HG03565 (cell line): ENCODE data around the gene SORT1.
"Not testable (repeated sequence)": the region's sequence is repeated elsewhere in the genome, so short reads cannot be mapped to it uniquely, and the experiment has no call there.

Source experiments
- ATAC-seq: cut with Tn5 transposase; IDR thresholded peaks from one replicate; pipeline ENCODE4 v1.9.1; 2021; ENCODE audit warnings: mild to moderate bottlenecking, moderate library complexity; ENCODE audit not compliant: unreplicated experiment

Gene SORT1

DNA sequence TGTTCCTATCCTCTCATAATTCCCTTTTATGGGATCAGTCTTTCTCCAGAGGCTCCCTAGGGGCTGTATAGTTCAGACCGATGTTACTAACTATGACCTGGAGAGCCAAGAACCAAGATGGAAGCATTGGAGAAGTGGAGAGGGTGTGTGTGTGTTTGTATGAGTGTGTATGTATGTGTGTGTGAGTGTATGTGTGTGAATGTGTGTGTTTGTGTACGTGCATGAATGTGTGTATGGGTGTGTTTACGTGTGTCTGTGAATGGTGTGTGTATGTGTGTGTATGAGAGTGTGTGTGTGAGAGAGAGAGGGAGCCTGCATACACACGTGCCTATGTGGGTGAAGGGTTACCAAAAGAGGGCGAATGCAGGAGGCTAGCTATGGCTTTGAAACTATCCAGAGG lies 95.8 kb downstream of the SORT1 start:
- ATAC-seq, result no peak

DNA sequence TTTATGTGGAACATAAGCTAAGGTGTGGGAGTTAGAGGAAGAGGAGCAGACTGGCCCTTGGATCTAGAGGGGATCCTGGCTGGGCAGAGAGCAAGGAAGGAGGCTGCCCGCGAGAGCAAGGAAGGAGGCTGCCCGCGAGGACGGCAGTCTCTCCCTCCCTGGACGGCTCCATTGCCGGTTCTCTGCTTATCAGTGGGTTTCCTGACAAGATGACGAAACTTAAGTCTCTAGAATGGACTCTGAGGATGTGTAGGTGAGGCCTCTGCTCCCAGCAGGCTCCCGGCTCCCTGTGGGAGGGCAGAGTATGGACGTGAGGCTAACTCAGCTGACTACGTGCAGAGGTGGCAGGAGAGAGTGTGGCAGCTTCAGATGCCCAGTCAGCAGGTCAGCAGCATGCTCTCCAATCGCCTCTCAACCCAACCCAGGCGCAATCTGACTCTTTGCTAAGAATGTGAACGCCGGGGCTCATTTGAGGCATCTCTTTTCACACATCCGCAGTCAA lies 97.0 kb downstream of the SORT1 start:
- ATAC-seq, result no peak

DNA sequence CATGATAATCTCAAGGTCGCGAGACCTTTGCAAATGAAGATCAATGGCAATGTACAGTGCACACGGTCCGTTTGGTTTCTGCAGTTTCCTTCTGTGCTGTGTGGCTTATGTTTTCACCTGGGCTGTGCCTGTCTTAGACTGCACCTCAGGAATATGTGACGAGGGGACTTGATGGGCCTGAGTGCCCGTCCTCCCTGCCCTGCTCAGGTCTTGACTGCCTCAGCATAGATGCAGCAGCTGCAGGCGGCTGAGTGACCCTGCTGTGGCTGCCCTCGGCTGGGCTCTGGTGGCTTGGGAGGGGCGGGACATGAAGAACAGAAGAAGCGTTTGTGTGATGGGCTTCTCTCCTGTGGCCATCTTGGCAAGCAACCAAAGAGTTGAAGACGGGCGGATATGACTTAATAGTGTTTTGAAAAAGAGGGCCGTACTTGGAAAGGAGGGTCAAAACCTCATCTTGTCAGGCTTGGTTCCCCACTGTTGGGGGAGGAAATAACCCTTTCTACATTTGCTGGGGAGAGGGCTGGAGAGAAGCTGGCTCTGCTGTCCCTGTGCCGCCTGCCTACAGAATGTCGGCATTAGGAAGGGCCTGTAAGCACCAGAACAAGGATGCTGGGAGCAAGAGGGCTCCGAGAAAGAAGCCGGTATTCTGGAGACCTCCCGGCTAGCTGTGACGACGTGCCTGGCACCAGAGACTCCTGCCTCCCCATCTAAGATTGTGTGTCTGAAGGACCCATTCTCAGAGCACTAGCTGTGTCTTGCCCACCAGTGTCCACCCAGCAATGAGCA lies 98.0 kb downstream of the SORT1 start:
- no peak for ATAC-seq

DNA sequence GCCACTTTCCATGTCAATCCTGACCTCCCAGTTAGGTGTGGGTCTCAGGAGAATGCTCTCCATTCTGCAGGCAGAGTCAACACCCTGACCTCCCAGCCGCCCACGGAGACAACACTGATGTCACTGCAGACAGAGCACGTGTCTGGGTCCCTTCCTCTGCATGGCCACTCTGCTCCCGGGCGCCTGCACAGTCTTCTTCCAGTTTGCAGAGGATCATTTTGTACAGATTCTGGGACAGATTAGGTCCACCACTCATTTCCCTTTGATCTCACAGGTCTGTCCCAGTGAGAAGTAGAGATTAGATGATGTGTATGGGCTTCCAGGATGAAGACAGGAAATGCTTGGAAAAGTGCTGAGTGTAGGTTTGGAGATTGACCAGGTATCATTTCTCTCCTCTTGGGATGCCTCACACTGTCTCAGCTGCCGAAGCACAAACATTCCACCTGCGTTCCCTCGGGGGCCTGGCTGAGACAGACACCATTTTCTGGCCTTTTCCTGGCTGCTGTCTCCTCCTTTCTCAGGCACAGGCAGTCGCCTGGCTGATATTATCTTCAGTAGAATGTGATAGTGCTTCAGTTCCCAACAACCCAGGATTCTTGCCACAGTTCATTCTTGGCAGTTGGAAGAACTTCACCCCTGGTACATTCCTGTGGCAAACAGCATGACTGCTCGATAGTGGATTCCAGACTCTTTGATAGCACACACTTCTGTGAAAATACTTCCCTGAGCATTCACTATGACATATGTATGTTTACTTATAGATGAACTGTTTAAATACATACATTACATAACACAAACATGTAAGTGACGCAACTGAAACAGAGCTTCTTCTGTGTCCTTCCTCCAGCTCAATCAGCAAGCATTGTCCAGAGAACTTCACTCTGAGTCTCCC lies 98.8 kb downstream of the SORT1 start:
- ATAC-seq, result no peak

DNA sequence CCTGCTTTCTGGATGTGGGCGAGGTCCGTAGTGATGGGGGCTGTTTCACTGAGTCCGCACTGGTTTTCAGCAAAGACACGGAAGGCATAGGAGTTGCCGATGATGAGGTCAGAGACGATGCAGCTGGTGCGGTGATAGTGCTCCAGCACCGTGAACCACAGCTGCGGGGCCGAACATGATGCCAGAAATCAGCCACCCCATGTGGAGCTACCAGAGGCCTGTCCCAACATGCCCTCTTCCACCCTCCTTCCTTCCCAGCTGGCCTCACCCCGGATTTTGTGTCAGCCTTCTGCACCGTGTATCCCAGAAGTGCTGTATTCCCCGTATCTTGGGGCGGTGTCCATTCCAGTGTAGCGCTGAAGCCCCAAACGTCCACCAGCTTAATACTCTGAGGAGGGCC lies 100.9 kb downstream of the SORT1 start:
- ATAC-seq, result no peak

DNA sequence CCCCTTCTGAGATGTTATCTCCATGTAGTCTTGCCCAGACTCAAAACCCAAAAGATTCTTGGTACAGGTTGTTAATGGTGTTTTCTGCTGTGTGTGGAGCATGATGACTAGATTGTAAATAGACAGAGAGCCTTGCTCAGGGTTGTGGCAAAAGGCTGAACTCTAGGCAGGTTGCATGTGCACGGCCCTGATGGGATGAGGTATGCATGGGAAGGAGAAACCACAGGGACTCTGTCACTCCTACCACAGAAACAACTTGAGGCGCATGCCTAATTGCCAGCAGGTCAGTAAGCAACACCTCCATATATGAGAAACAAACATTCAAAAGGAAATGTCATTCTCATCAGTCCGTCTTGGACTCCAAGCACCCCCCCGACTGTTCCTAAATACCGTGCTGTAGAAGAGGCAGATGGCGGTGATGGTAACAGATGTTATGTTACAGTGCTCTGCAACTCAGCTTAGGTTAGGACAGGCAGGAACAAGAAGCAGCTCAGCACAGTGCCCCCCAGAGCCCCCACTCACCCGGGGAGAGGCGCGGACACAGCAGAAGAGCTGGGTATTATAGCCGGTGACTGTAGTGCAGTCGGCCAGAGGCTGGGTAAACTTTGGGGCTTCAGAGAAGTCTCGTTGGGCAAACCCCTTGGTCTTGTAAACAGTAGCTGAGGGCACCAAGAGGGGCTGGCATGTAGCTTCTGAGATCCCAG lies 101.9 kb downstream of the SORT1 start:
- ATAC-seq, result no peak

DNA sequence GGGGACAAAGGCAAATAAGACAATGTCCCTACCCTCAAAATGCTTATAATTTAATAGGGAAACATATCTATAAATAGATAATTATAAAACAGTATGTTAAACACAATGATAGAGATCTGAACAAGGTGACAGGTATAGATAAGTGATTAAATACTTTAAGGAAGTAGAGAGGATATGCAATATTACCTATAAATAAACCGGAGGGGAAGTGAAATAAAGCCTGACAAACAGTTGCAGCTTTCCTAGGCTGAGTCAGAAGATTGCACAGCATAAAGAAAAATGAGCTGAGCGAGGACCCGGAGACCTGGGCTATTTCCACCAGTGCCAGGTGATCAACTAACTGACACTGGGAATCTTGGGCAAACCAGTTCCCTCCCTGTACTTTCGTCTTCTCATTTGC lies 103.2 kb downstream of the SORT1 start:
- no peak for ATAC-seq

DNA sequence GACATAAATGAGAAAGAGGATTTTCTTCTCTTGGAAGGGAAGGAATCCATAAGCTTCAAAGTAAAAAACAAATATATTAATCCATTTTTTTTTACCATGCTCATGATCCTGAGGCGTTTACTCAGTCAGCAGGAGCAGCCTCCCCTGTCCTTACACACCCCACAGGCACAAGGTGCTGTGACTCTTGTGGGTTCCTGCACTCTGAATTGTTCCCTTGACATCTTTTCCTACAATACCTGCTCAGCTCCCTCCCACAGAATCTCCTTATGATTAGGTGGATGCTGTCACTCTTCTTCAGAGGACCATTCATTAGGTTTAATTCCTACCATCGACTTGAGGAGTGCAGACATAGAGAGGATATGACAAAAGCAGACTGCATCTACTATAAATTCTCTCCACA lies 104.7 kb downstream of the SORT1 start:
- no peak for ATAC-seq

DNA sequence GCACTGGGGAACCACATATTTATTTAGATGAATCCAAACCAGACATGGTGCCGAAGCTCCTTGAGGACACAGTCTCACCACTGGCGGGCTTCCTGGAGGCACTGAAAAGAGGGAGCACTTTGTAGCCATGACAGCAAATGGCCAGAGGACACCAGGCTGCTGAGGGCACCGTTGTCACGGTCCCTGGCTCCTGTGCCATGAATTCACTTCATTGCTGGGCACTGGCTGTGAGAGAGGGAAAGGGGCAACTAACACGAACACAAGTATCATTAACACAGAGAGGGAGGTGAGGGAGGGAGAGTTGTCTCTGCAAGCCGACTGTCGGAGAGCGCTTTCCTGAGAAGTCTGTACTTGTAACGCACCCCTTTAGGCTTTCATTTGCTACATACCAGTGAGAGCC lies 105.4 kb downstream of the SORT1 start:
- no peak for ATAC-seq

DNA sequence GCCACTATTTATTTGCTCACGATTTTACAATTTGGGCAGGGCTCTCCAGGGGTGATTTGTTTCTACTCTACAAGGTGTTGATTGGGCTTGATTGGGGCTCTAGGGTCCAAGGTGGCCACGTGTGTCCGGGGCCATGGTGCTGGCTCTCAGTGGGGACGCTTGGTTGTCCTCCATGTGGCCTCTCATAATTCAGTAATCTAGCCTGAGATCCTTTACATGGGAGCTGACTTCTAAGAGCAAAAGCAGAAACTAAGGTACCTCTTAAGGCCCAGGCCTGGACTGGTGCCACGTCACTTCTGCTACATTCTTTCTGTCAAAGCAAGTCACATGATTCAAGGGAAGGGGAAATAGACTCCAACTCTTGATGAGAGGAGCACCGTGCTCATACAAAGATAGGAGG lies 106.7 kb downstream of the SORT1 start:
- no peak for ATAC-seq

DNA sequence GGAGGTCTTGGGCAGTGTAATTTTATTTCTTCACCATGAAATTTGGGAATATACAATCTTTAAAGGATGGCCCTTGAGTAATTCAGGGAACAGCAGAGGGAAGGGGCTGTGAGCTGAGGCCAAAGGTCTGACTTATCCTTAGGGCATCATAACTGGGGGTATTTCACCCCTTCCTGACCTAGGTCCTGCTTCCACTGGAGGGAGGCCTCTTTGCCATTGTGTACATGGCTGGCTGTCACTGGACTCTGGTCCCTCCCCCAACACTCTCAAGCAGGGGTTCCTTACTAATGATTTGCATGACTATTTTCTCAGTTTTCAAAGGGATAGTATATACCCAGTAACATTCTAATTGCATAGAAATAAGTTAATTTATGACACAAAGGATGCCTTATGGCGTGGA lies 107.6 kb downstream of the SORT1 start:
- ATAC-seq, result no peak

DNA sequence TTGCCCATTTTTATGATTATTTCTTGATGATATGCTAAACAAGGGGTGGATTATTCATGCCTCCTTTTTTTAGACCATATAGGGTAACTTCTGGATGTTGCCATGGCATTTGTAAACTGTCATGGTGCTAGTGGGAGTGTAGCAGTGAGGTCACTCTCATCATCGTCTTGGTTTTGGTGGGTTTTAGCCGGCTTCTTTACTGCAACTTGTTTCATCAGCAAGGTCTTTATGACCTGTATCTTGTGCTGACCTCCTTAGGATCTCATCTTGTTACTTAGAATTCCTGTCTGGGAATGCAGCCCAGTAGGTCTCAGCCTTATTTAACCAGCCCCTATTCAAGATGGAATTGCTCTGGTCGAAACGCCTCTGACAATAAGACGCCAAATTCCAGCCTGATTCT lies 111.0 kb downstream of the SORT1 start:
- not testable (repeated sequence) for ATAC-seq

DNA sequence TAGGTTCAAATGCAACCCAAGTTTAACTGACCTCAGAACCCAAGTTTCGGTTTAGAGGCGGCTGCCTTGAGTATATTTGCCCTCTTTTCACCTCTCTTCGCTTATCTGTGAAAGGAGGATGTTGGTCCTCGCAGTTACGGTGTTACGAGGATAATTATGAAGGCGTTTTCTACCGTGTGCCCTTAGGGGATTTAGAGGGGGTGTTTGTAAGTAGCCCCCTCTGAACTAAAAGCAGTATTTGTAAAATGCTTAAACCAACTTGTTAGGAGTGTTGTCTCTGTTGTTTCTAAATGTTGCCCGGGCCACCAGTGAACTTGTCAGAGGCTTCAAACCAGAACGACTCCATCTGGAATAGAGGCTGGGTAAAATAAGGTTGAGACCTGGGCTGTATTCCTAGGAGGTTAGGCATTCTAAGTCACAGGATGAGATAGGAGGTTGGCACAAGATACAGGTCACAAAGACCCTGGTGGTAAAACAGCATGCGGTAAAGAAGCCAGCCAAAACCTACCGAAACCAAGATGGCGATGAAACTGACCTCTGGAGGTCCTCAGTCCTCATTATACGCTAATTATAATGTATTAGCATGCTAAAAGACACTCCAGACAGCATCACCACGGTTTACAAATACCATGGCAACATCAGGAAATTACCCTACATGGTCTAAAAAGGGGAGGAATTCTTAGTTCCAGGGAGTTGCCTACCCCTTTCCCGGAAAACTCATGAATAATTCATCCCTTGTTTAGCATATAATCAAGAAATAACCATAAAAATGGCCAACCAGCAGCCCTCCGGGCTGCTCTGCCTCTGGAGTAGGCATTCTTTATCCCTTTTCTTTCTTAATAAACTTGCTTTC lies 113.7 kb downstream of the SORT1 start:
- peak; percentile 12 for ATAC-seq

DNA sequence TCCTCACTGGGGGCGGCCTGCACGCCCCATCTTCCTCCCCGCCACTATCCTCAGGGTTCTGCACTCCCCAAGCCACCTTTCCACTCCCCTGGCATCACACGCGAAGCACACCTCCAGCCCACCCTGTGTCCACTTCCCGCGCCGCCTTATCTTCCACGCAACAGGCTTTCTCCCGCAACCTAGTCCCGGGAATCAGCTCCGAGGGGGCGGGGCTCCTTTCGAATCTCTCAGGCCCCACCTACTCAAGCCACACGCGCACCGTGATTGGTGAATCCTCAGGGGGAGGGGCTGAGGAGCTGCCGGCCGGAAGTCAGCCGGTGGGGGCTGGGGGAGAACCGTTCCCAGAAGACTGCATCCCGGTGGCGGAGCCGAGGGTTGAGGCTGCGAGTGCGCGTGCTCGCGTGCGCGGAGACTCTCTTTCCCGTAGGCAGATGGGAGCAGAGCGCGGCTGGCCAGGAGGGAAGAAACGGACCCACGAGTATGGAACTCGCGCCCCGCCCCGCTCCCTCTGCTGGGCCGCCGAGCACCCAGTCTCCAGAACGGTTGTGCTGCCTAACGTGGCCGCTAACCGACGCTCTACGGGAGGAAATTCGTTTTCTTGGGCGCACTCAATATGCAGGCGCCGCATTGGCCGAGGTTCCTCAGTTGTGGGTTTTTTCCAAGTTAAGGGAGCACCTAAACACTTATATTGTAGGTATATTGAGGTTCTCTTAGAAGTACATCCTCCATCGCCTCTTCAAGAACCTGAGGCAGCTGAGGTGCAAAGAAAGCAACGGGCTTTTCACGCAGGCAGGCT lies 114.6 kb downstream of the SORT1 start, which contains the start of gene PSRC1:
TSS of gene PSRC1 (minus strand) at position 194 of the 796 bp plus-strand sequence.
- ATAC-seq, result peak; percentile 82

DNA sequence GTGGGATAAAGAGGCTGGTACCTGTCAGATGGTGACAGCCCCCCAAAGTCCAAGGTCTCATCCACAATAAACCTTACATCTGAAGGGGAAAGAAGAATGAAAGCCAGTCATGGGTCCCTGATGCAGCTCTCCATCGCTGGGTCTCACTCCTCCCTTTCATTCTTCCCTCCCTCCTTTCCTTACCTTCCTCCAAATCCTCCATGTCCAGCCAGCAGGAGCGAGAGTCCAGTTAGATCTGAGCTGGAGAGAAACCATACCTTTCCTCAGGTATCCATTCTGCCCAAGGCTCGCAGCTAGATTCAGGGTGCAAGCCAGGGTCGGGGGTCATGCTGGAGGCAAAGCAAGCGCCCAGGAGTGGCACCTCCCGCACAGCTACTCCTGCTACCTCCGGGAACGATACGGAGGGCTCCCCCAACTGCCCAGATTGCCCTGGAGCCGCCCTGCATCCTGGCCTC lies 115.2 kb downstream of the SORT1 start:
- no peak for ATAC-seq

DNA sequence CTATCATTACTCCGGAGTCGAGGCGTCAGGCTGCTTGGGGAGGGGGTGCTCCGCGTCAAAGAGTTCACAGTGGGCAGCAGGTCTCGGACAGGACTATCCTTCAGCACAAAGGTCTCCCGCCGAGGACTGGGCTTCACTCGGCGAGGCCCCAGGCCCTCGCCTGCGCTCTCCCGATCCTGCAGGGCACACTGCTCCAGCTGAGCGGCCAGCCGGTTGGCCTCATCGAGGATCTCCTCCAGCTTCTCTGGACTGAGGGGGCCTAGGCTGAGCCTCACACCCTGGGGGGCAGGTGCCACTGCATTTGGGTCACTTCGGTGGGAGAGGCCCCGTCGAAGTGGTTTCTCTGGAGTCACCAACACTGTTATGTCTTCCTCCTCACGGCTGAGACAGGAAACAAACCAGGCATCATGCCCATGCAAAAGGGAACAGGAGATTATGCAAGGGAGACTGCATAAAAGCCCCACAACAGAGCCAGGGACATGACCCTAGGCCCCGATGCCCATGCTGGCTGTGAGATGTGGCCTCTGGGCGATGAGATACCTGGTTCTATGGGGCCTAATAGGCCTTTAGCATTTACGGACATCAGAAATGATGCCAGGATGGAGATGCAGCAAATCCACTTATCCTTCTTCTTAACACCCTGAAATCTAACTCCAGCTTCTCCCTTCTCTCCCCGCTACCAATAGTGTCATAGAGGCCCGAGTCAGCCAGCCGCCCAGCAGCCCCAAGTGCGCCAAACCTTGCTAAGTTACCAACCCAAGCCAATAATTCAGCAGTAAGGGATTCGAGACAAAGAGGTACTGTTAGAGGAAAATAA lies 115.8 kb downstream of the SORT1 start:
- no peak for ATAC-seq

DNA sequence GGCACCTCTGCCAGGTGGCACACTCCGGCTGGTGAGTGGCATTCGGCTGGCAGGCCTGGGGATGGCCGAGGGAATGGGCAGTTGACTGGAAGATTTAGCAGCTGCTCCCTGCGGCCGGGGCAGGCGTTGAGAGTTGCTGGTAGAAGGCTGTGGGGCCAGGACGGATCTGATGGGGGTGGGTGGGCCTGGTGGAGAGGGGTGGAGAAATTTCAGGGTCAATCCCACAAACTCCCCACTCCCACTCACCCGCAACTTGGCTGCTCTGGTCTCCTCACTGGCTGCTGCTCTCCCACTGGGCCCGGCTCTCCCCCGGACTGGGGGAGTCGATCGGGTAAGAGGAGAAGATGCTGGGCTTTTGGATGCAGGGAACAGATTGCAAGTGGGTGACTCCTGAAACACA lies 116.9 kb downstream of the SORT1 start:
- no peak for ATAC-seq

DNA sequence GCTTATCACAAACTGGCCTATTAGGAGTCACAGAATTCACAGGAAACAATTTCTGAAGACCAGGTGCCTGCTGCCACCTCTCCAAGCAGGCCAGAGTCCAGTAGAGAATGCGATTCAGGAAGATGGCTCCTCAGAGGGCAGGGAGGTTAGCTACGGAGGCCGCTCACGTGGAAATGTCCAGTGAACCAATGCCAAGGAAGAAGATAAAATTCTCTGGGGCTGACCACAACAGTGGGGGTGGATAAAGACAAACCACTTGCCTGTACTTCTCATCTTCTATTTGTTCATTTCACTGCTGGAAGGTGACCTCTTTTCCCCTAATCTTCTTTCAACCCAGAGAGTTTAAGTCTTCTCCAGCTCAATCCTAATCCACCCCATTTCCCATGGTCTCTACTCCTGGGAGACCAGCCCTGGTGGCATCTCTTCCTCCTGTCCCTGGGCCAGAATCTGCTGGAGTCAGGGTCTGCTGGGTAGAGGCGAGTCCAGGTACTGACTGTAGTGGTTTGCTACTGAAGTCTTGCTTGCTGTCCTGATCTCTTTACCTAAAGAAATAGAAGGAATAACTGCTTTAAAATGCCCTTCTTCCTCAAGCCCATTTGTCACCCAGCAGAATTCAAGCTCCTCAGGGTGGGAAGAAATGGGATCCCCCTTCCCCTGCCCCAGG lies 118.0 kb downstream of the SORT1 start:
- no peak for ATAC-seq
